Ascending aorta (tissue), 2 donors: ENCODE data around the gene KRCC1. TPM values are rescaled to one million over a fixed set of nuclear protein-coding genes. Genes with fewer than 3 reads are reported as not detected.

Experiments
- DNase-seq, 2 donors: peaks; one replicate each; pipeline ENCODE4 v3.0.0-alpha.2; 2019; ENCODE audit warnings: low spot score in 2 of 2
- H3K27ac ChIP-seq, 2 donors: fragments of 200-600 bp; sonication (generic); one replicate each; pipeline ENCODE4 v1.5.1; 2016 to 2017; ENCODE audit warnings: mild to moderate bottlenecking in 1 of 2
- H3K27me3 ChIP-seq: fragments of 200-600 bp; sonication (generic); one replicate; pipeline ENCODE4 v1.5.1; 2017
- H3K36me3 ChIP-seq, 2 donors: fragments of 200-600 bp; sonication (generic); one replicate each; pipeline ENCODE4 v1.5.1; 2016
- H3K4me1 ChIP-seq, 2 donors: fragments of 200-600 bp; sonication (generic); one replicate each; pipeline ENCODE4 v1.5.1; 2016 to 2017; ENCODE audit warnings: mild to moderate bottlenecking in 1 of 2
- H3K4me3 ChIP-seq, 2 donors: fragments of 200-600 bp; sonication (generic); one replicate each; pipeline ENCODE4 v1.5.1; 2016 to 2017; ENCODE audit warnings: mild to moderate bottlenecking in 1 of 2
- H3K9me3 ChIP-seq, 2 donors: fragments of 200-600 bp; sonication (generic); one replicate each; pipeline ENCODE4 v1.5.1; 2016
- CTCF ChIP-seq, 3 experiments: fragments of 200-600 bp in 2 of 3; fragments of 450-650 bp in 1 of 3; sonication (generic) in 2 of 3; IDR thresholded peaks; one replicate each; pipeline ENCODE4 v1.5.1; 2016 to 2019; ENCODE audit warnings: antibody characterized with exemption in 3 of 3, mild to moderate bottlenecking in 1 of 3, moderate library complexity in 1 of 3
- intact Hi-C: fragments of 100-400 bp; cut with DNase I; formaldehyde crosslinking; loops from one replicate; pipeline ENCODE4 v1.15.1; 2023
- total RNA-seq: library from RNA; depleted of rRNA; stranded (reverse); fragments of >200 nt; gene quantifications from one replicate; pipeline ENCODE4 v1.1.0, GENCODE V29; 2016

Gene KRCC1
- total RNA-seq, 1 donor from 2014 or later, result 3.1 TPM

- Histone ChIP-seq H3K36me3 (no peaks in the 10 kb centered on the region), H3K4me3 (no peak overlapping the region), H3K27ac (no peak overlapping the region), H3K27me3 (no peaks in the 10 kb centered on the region), H3K9me3 (no peaks in the 10 kb centered on the region), H3K4me1 (no peaks in the 10 kb centered on the region)
- no peak for DNase-seq
- intact Hi-C loops, result no loop called here
- TF ChIP-seq CTCF (IDR thresholded peaks at IDR 0.05), result no peak
These were observed 35.1 kb upstream of the KRCC1 start for GRCh38 chr2:88090446-88091283.

GRCh38 chr2:88088999-88089398 is 33.4 kb upstream of the KRCC1 start:
- H3K9me3 ChIP-seq, result no peaks in the 10 kb centered on the region
- intact Hi-C loops, result no loop called here
- H3K4me1 ChIP-seq, result no peaks in the 10 kb centered on the region
- no peaks in the 10 kb centered on the region for H3K27me3 ChIP-seq
- H3K36me3 ChIP-seq, result no peaks in the 10 kb centered on the region
- no peak overlapping the region for H3K27ac ChIP-seq
- no peak overlapping the region for H3K4me3 ChIP-seq
- no peak for DNase-seq
- no peak for TF ChIP-seq CTCF (IDR thresholded peaks at IDR 0.05)

- intact Hi-C loops, result no loop called here
- H3K36me3 ChIP-seq, result no peaks in the 10 kb centered on the region
- H3K27ac ChIP-seq, result no peak overlapping the region
- no peaks in the 10 kb centered on the region for H3K9me3 ChIP-seq
- TF ChIP-seq CTCF (IDR thresholded peaks at IDR 0.05), result no peak
- H3K4me1 ChIP-seq, result no peaks in the 10 kb centered on the region
- DNase-seq, result no peak
- H3K4me3 ChIP-seq, result no peak overlapping the region
- no peaks in the 10 kb centered on the region for H3K27me3 ChIP-seq
These were observed 32.2 kb upstream of the KRCC1 start for GRCh38 chr2:88087763-88088162.

GRCh38 chr2:88087073-88087472 is 31.5 kb upstream of the KRCC1 start:
- Histone ChIP-seq H3K27me3 (no peaks in the 10 kb centered on the region), H3K4me3 (no peak overlapping the region), H3K4me1 (no peaks in the 10 kb centered on the region), H3K9me3 (no peaks in the 10 kb centered on the region), H3K27ac (no peak overlapping the region), H3K36me3 (no peaks in the 10 kb centered on the region)
- intact Hi-C loops, result no loop called here
- DNase-seq, result no peak
- no peak for TF ChIP-seq CTCF (IDR thresholded peaks at IDR 0.05)

- H3K36me3 ChIP-seq, result no peaks in the 10 kb centered on the region
- intact Hi-C loops, result no loop called here
- no peak for TF ChIP-seq CTCF (IDR thresholded peaks at IDR 0.05)
- no peak overlapping the region for H3K27ac ChIP-seq
- no peaks in the 10 kb centered on the region for H3K27me3 ChIP-seq
- no peak overlapping the region for H3K4me3 ChIP-seq
- DNase-seq, result no peak
- H3K9me3 ChIP-seq, result no peaks in the 10 kb centered on the region
- no peaks in the 10 kb centered on the region for H3K4me1 ChIP-seq
These were observed 30.8 kb upstream of the KRCC1 start for GRCh38 chr2:88086401-88086800.
